ENCODE results near the gene TBC1D4. TPM values are rescaled to one million over a fixed set of nuclear protein-coding genes. Genes with fewer than 3 reads are reported as not detected.

The TBC1D4 gene
- total and polyA plus RNA-seq, 2 experiments from 2014 or later = 18.7 to 38.2 TPM

DNA sequence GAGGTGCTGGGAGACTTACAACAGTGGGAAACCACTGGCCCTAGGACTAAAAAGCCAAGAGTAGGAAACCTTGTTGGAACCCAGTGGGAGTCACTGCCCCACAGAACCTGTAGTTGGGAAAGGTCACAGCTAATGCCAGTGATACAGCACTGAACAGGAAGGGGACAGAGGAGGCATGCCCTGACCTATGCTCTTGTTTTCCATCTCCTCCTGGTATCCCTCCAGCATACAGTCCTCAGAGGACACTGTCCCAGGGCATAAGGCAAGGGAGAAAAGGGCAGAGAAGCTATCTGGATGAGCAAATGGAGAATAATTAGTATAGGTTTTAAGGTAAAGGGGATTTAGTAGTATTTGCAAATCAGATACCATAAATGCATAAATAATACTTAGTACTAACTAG is 11.2 kb upstream of the TBC1D4 start (continued):
- TF ChIP-seq, protein P1, sequence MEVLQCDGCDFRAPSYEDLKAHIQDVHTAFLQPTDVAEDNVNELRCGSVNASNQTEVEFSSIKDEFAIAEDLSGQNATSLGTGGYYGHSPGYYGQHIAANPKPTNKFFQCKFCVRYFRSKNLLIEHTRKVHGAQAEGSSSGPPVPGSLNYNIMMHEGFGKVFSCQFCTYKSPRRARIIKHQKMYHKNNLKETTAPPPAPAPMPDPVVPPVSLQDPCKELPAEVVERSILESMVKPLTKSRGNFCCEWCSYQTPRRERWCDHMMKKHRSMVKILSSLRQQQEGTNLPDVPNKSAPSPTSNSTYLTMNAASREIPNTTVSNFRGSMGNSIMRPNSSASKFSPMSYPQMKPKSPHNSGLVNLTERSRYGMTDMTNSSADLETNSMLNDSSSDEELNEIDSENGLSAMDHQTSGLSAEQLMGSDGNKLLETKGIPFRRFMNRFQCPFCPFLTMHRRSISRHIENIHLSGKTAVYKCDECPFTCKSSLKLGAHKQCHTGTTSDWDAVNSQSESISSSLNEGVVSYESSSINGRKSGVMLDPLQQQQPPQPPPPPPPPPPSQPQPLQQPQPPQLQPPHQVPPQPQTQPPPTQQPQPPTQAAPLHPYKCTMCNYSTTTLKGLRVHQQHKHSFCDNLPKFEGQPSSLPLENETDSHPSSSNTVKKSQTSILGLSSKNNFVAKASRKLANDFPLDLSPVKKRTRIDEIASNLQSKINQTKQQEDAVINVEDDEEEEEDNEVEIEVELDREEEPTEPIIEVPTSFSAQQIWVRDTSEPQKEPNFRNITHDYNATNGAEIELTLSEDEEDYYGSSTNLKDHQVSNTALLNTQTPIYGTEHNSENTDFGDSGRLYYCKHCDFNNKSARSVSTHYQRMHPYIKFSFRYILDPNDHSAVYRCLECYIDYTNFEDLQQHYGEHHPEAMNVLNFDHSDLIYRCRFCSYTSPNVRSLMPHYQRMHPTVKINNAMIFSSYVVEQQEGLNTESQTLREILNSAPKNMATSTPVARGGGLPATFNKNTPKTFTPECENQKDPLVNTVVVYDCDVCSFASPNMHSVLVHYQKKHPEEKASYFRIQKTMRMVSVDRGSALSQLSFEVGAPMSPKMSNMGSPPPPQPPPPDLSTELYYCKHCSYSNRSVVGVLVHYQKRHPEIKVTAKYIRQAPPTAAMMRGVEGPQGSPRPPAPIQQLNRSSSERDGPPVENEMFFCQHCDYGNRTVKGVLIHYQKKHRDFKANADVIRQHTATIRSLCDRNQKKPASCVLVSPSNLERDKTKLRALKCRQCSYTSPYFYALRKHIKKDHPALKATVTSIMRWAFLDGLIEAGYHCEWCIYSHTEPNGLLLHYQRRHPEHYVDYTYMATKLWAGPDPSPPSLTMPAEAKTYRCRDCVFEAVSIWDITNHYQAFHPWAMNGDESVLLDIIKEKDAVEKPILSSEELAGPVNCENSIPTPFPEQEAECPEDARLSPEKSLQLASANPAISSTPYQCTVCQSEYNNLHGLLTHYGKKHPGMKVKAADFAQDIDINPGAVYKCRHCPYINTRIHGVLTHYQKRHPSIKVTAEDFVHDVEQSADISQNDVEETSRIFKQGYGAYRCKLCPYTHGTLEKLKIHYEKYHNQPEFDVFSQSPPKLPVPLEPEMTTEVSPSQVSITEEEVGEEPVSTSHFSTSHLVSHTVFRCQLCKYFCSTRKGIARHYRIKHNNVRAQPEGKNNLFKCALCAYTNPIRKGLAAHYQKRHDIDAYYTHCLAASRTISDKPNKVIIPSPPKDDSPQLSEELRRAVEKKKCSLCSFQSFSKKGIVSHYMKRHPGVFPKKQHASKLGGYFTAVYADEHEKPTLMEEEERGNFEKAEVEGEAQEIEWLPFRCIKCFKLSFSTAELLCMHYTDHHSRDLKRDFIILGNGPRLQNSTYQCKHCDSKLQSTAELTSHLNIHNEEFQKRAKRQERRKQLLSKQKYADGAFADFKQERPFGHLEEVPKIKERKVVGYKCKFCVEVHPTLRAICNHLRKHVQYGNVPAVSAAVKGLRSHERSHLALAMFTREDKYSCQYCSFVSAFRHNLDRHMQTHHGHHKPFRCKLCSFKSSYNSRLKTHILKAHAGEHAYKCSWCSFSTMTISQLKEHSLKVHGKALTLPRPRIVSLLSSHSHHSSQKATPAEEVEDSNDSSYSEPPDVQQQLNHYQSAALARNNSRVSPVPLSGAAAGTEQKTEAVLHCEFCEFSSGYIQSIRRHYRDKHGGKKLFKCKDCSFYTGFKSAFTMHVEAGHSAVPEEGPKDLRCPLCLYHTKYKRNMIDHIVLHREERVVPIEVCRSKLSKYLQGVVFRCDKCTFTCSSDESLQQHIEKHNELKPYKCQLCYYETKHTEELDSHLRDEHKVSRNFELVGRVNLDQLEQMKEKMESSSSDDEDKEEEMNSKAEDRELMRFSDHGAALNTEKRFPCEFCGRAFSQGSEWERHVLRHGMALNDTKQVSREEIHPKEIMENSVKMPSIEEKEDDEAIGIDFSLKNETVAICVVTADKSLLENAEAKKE (CRISPR knock-in tag; IDR thresholded peaks at IDR 0.05) = no peak
- TF ChIP-seq NANOG (IDR thresholded peaks at IDR 0.05; ENCODE audit: borderline replicate concordance) (no peak), JUNB (IDR thresholded peaks at IDR 0.05; ENCODE audit: unreplicated experiment) (no peak), CREB1 (CRISPR knock-in tag; IDR thresholded peaks at IDR 0.05; ENCODE audit: low read depth) (no peak), EZH2 (IDR thresholded peaks at IDR 0.05; ENCODE audit: low read depth, unreplicated experiment) (no peak), ZNF331 (CRISPR knock-in tag; IDR thresholded peaks at IDR 0.05; ENCODE audit: low read depth) (no peak)

DNA sequence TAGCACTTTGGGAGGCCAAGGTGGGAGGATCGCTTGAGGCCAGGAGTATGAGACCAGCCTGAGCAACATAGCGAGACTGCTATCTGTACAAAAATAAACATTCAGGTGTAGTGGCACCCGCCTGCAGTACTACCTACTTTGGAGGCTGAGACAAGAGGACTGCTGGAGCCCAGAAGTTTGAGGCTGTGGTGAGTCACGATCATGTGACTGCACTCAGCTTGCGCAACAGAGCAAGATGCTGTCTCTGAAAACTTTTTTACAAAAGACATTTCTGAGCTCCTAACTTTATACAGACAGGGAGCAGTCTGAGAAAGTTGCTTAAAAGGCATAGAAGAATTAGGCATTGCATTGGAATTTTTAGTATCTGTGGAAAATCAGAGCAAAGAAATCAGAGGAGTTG is 10.4 kb upstream of the TBC1D4 start:
- no peak overlapping the region for H3K27ac Mint-ChIP-seq
- Histone ChIP-seq H3K4me3 (no peak overlapping the region), H3K9me2 (ENCODE audit: insufficient read depth) (no peaks in the 10 kb centered on the region), H4K20me1 (replicated peaks; ENCODE audit: insufficient read depth) (no peaks in the 10 kb centered on the region), H3K4me2 (no peak overlapping the region), H3K27ac (ENCODE audit: low read depth) (no peak overlapping the region), H3K79me2 (replicated peaks; ENCODE audit: insufficient read depth) (no peaks in the 10 kb centered on the region), H3F3A (replicated peaks; ENCODE audit: low read depth) (no peaks in the 10 kb centered on the region), H3K27me3 (ENCODE audit: insufficient read depth) (no peaks in the 10 kb centered on the region), H2AFZ (no peak overlapping the region), H3K4me1 (ENCODE audit: insufficient read depth) (no peaks in the 10 kb centered on the region), H3K36me3 (ENCODE audit: insufficient read depth) (no peaks in the 10 kb centered on the region)
- H3K9me3 Mint-ChIP-seq = no peaks in the 10 kb centered on the region
- no peaks in the 10 kb centered on the region for H3K27me3 Mint-ChIP-seq (ENCODE audit: insufficient read depth, low read depth, poor library complexity)
- H3K4me1 Mint-ChIP-seq = no peaks in the 10 kb centered on the region
- no peaks in the 10 kb centered on the region for H3K36me3 Mint-ChIP-seq (ENCODE audit: low read depth)
- H3K4me3 Mint-ChIP-seq = no peak overlapping the region
- ATAC-seq (no peak), DNase-seq (ENCODE audit: low spot score) (no peak)
- TF ChIP-seq, protein P1 (CRISPR knock-in tag; IDR thresholded peaks at IDR 0.05) = no peak
- no peak for TF ChIP-seq STAT1 (IDR thresholded peaks at IDR 0.05; ENCODE audit: unreplicated experiment)
- TF ChIP-seq, protein P2, sequence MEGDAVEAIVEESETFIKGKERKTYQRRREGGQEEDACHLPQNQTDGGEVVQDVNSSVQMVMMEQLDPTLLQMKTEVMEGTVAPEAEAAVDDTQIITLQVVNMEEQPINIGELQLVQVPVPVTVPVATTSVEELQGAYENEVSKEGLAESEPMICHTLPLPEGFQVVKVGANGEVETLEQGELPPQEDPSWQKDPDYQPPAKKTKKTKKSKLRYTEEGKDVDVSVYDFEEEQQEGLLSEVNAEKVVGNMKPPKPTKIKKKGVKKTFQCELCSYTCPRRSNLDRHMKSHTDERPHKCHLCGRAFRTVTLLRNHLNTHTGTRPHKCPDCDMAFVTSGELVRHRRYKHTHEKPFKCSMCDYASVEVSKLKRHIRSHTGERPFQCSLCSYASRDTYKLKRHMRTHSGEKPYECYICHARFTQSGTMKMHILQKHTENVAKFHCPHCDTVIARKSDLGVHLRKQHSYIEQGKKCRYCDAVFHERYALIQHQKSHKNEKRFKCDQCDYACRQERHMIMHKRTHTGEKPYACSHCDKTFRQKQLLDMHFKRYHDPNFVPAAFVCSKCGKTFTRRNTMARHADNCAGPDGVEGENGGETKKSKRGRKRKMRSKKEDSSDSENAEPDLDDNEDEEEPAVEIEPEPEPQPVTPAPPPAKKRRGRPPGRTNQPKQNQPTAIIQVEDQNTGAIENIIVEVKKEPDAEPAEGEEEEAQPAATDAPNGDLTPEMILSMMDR (conservative IDR thresholded peaks at IDR 0.05; ENCODE audit: low read depth in 2 of 2) = no peak
